SIG-M5 treated with dmso at 0.1 percent for 504 hours (cell line): Measurements from ENCODE around the gene BMP2K.
"Not testable (repeated sequence)": the region's sequence is repeated elsewhere in the genome, so short reads cannot be mapped to it uniquely, and the experiment has no call there.

ENCODE experiments used
- DNase-seq: peaks from one replicate; lab custom pipeline; 2025; ENCODE audit not compliant: unreplicated experiment; lab: John Stamatoyannopoulos, UW

BMP2K gene

GRCh38 chr4:78846258-78846657 is 70.1 kb downstream of the BMP2K start:
- DNase-seq: no peak

GRCh38 chr4:78862314-78862737 is 86.2 kb downstream of the BMP2K start:
- no peak for DNase-seq

- no peak for DNase-seq
These were observed 87.2 kb downstream of the BMP2K start for GRCh38 chr4:78863254-78863869.

GRCh38 chr4:78863991-78864390 is 87.8 kb downstream of the BMP2K start:
- no peak for DNase-seq

- DNase-seq: peak; percentile 82
These were observed 88.4 kb downstream of the BMP2K start for GRCh38 chr4:78864405-78865024.

- no peak for DNase-seq
These were observed 89.3 kb downstream of the BMP2K start for GRCh38 chr4:78865451-78865850.

GRCh38 chr4:78868712-78869111 is 92.6 kb downstream of the BMP2K start:
- DNase-seq: not testable (repeated sequence)

GRCh38 chr4:78870056-78870455 is 93.9 kb downstream of the BMP2K start:
- DNase-seq: no peak

- DNase-seq: peak; percentile 5
These were observed 100.6 kb downstream of the BMP2K start for GRCh38 chr4:78876568-78877320.

- no peak for DNase-seq
These were observed 101.9 kb downstream of the BMP2K start for GRCh38 chr4:78878031-78878430.

GRCh38 chr4:78880874-78881492 is 104.8 kb downstream of the BMP2K start:
- DNase-seq: no peak

GRCh38 chr4:78885598-78885997 is 109.4 kb downstream of the BMP2K start:
- DNase-seq: no peak

- no peak for DNase-seq
These were observed 113.8 kb downstream of the BMP2K start for GRCh38 chr4:78889955-78890354.

- DNase-seq: no peak
These were observed 123.2 kb downstream of the BMP2K start for GRCh38 chr4:78899302-78899701.

- DNase-seq: no peak
These were observed 125.7 kb downstream of the BMP2K start for GRCh38 chr4:78901882-78902281.

GRCh38 chr4:78902298-78902697 is 126.1 kb downstream of the BMP2K start:
- no peak for DNase-seq

GRCh38 chr4:78904143-78904542 is 128.0 kb downstream of the BMP2K start:
- no peak for DNase-seq

GRCh38 chr4:78907638-78908037 is 131.5 kb downstream of the BMP2K start:
- DNase-seq: no peak

GRCh38 chr4:78908974-78909373 is 132.8 kb downstream of the BMP2K start:
- not testable (repeated sequence) for DNase-seq

- no peak for DNase-seq
These were observed 134.5 kb downstream of the BMP2K start for GRCh38 chr4:78910612-78911011.

- DNase-seq: no peak
These were observed 146.1 kb downstream of the BMP2K start for GRCh38 chr4:78922207-78922606.
